GM12878 (cell line): ENCODE results near the gene HSF5. TPM values are rescaled to one million over a fixed set of nuclear protein-coding genes. Genes with fewer than 3 reads are reported as not detected.

ENCODE experiments used
- ATF3 ChIP-seq: IDR thresholded peaks from 2 replicates; pipeline ENCODE4 v1.6.1; 2011; ENCODE audit warnings: low read depth, mild to moderate bottlenecking, low read length, moderate library complexity, borderline replicate concordance; ENCODE audit errors: extremely low read depth
- EZH2 ChIP-seq: IDR thresholded peaks from 2 replicates; pipeline ENCODE4 v1.6.1; 2012; ENCODE audit warnings: low read depth, mild to moderate bottlenecking, control low read depth, inconsistent platforms, low read length, borderline replicate concordance; ENCODE audit not compliant: control insufficient read depth
- GABPA ChIP-seq: IDR thresholded peaks from 2 replicates; pipeline ENCODE4 v1.6.1; 2014; ENCODE audit warnings: antibody characterized with exemption, low read depth, mild to moderate bottlenecking, inconsistent platforms
- NFXL1 ChIP-seq: fragments of 450-650 bp; IDR thresholded peaks from 2 replicates; pipeline ENCODE4 v1.6.1; 2017; ENCODE audit warnings: antibody characterized with exemption, mild to moderate bottlenecking, borderline replicate concordance
- PRDM15 ChIP-seq: fragments of 450-650 bp; formaldehyde crosslinking; IDR thresholded peaks from 2 replicates; pipeline ENCODE4 v1.4.0; 2020; ENCODE audit warnings: mild to moderate bottlenecking, moderate library complexity
- RAD51 ChIP-seq: fragments of 450-650 bp; IDR thresholded peaks from 2 replicates; pipeline ENCODE4 v1.6.1; 2016; ENCODE audit warnings: moderate library complexity, mild to moderate bottlenecking, inconsistent platforms
- RB1 ChIP-seq: fragments of 450-650 bp; formaldehyde crosslinking; IDR thresholded peaks from 2 replicates; pipeline ENCODE4 v1.6.1; 2017; ENCODE audit warnings: mild to moderate bottlenecking, borderline replicate concordance
- RFX5 ChIP-seq: IDR thresholded peaks from 2 replicates; pipeline ENCODE4 v1.6.1; 2011; ENCODE audit warnings: low read depth, low read length, improper control_type of control experiment
- SIX5 ChIP-seq: IDR thresholded peaks from 2 replicates; pipeline ENCODE4 v1.6.1; 2011; ENCODE audit warnings: mild to moderate bottlenecking, low read depth, low read length, moderate library complexity; ENCODE audit not compliant: severe bottlenecking
- ZNF687 ChIP-seq: fragments of 450-650 bp; IDR thresholded peaks from 2 replicates; pipeline ENCODE4 v1.6.1; 2017; ENCODE audit warnings: mild to moderate bottlenecking, moderate library complexity
- polyA plus RNA-seq, 11 experiments: library from polyadenylated mRNA; depleted of rRNA in 4 of 11; unstranded in 6 of 11; stranded (reverse) in 5 of 11; fragments of >200 nt; fragmentation: Nextera tagmentation in 4 of 11; fragmentation: Illumina TruSeq in 1 of 11; extraction: Ambion mirVana in 4 of 11; extraction: Trizol in 1 of 11; gene quantifications; 1 replicate in 1 of 11; 2 replicates in 10 of 11; pipeline versions ENCODE4 v1.2.1 to v1.2.3, GENCODE V29; 2011 to 2016; ENCODE audit warnings: inconsistent platforms in 2 of 11, missing spikeins in 2 of 11, low read depth in 1 of 11
- total RNA-seq, 4 experiments: library from RNA; depleted of rRNA in 3 of 4; stranded (reverse); fragments of >200 nt in 3 of 4; fragmentation: Illumina TruSeq in 1 of 4; extraction: Trizol in 1 of 4; gene quantifications; 2 replicates each; pipeline versions ENCODE4 v1.2.1 to v1.2.3, GENCODE V29; 2013 to 2021

HSF5 gene
- total and polyA plus RNA-seq, 10 of the 15 experiments (the other 5 are each of a cell fraction or from before 2014, with no cell fraction given): 0.02 to 0.18 (median 0.06) TPM; not detected in 4

GRCh38 chr17:58417300-58418092 lies 70.7 kb downstream of the HSF5 start, which contains the start of gene RNF43 (continued):
- TF ChIP-seq PRDM15: no peak
- no peak for TF ChIP-seq NFXL1
- no peak for TF ChIP-seq GABPA
- 0 out of 2 replicates have a peak, but pooled peaks have one; percentile 48 for TF ChIP-seq RFX5
- peak; percentile 12; the same call in 1 of the 2 replicates for TF ChIP-seq ZNF687
- peak; percentile 81 for TF ChIP-seq RAD51
- TF ChIP-seq EZH2: no peak
- no peak for TF ChIP-seq SIX5
- peak; percentile 60; the same call in 1 of the 2 replicates for TF ChIP-seq RB1
- no peak for TF ChIP-seq ATF3
